Measurements from ENCODE around the gene IL34.

DNA sequence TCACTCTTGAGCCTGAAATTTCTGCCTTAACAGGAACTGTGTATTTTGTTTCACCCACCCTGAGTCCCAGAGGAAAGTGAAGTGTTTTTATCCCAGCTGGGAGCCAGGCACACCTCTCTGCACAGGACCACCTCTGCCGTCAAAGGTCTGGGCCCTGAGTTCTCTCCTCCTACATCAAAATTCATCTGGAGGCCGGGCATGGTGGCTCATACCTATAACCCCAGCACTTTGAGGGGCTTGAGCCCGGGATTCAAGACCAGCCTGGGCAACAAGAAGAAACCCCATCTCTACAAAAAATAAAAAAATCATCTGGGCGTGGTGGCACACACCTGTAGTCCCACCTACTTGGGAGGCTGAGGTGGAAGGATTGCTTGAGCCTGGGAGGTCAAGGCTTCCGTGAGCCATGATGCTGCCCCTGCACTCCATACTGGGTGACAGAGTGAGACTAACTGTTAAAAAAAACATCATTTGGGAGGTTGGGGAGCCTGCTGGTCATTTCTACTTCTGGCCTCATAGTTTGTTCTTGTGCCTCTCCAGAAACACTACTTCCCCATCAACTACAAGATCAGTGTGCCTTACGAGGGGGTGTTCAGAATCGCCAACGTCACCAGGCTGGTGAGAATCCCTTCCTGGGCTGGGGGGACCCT lies 9.8 kb downstream of the IL34 start:
- TF ChIP-seq EZH2phosphoT487 (IDR thresholded peaks at IDR 0.05; ENCODE audit: insufficient read depth, low read depth) = no peak
- no peak for TF ChIP-seq EZH2 (IDR thresholded peaks at IDR 0.05; ENCODE audit: insufficient read depth, poor library complexity, severe bottlenecking)
